Thyroid gland (tissue), 4 donors: Measurements from ENCODE around the gene TGFB3.

Experiments used
- CTCF ChIP-seq, 6 experiments: fragments of 200-600 bp in 3 of 6; fragments of 450-650 bp in 3 of 6; sonication (generic) in 3 of 6; IDR thresholded peaks; one replicate each; pipeline ENCODE4 v1.5.1; 2016 to 2019; ENCODE audit warnings: antibody characterized with exemption in 6 of 6, mild to moderate bottlenecking in 2 of 6, inconsistent platforms in 1 of 6, moderate library complexity in 1 of 6
- POLR2A ChIP-seq, 2 donors: fragments of 450-650 bp; IDR thresholded peaks; one replicate each; pipeline ENCODE4 v1.6.1; 2017; ENCODE audit warnings: antibody characterized with exemption in 2 of 2, mild to moderate bottlenecking in 2 of 2, moderate library complexity in 1 of 2

- TF ChIP-seq CTCF (IDR thresholded peaks at IDR 0.05) (no peak), POLR2A (IDR thresholded peaks at IDR 0.05) (no peak)
These were observed 22.8 kb downstream of the TGFB3 start for GRCh38 chr14:75959031-75959430.
